ENCODE data around the gene EARS2.

- no peak for TF ChIP-seq POLR2A (IDR thresholded peaks at IDR 0.05)
- TF ChIP-seq, protein P1, sequence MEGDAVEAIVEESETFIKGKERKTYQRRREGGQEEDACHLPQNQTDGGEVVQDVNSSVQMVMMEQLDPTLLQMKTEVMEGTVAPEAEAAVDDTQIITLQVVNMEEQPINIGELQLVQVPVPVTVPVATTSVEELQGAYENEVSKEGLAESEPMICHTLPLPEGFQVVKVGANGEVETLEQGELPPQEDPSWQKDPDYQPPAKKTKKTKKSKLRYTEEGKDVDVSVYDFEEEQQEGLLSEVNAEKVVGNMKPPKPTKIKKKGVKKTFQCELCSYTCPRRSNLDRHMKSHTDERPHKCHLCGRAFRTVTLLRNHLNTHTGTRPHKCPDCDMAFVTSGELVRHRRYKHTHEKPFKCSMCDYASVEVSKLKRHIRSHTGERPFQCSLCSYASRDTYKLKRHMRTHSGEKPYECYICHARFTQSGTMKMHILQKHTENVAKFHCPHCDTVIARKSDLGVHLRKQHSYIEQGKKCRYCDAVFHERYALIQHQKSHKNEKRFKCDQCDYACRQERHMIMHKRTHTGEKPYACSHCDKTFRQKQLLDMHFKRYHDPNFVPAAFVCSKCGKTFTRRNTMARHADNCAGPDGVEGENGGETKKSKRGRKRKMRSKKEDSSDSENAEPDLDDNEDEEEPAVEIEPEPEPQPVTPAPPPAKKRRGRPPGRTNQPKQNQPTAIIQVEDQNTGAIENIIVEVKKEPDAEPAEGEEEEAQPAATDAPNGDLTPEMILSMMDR (IDR thresholded peaks at IDR 0.05), result no peak
These were observed 70.7 kb downstream of the EARS2 start for GRCh38 chr16:23486480-23486879.

Data from lower leg skin (tissue), 3 donors.